SK-N-MC (cell line): ENCODE measurements around the gene ABCG1.

Source experiments
- DNase-seq: peaks from one replicate; pipeline ENCODE4 v3.0.0-alpha.2; 2011; ENCODE audit warnings: low read depth, low spot score
- H3K27ac ChIP-seq: fragments of 200-600 bp; sonication (generic); 2 replicates; pipeline ENCODE4 v1.5.1; 2016; ENCODE audit warnings: mixed run types
- H3K36me3 ChIP-seq: fragments of 200-600 bp; sonication (generic); 2 replicates; pipeline ENCODE4 v1.6.1; 2017; ENCODE audit warnings: antibody characterized with exemption, low read length, mixed read lengths; ENCODE audit not compliant: insufficient read depth
- H3K4me3 ChIP-seq: fragments of 200-600 bp; sonication (generic); 2 replicates; pipeline ENCODE4 v1.5.1; 2016
- H3K9ac ChIP-seq: fragments of 200-600 bp; sonication (generic); 2 replicates; pipeline ENCODE4 v1.8.0; 2017; ENCODE audit warnings: mixed run types, mixed read lengths; ENCODE audit not compliant: insufficient read length
- H3K9me3 ChIP-seq: fragments of 200-600 bp; sonication (generic); 2 replicates; pipeline ENCODE4 v1.6.1; 2017; ENCODE audit warnings: low read depth, mild to moderate bottlenecking, antibody characterized with exemption, low read length, moderate library complexity, mixed read lengths
- EZH2 ChIP-seq: fragments of 200-600 bp; sonication (generic); IDR thresholded peaks from one replicate; pipeline ENCODE4 v1.6.1; 2017; ENCODE audit warnings: antibody characterized with exemption
- FOXP2 ChIP-seq: optimal IDR thresholded peaks from 2 replicates; pipeline ENCODE3; 2011; ENCODE audit warnings: mild to moderate bottlenecking, moderate library complexity; ENCODE audit not compliant: insufficient read depth; ENCODE audit errors: extremely low read length, control extremely low read depth
- POLR2AphosphoS5 ChIP-seq: IDR thresholded peaks from 2 replicates; pipeline ENCODE4 v1.6.1; 2012; ENCODE audit warnings: mild to moderate bottlenecking, low read depth, low read length, borderline replicate concordance

The ABCG1 gene

GRCh38 chr21:42254651-42255601, 36.0 kb downstream of the ABCG1 start:
- TF ChIP-seq FOXP2 (no peak), EZH2 (no peak), POLR2AphosphoS5 (no peak)

DNA sequence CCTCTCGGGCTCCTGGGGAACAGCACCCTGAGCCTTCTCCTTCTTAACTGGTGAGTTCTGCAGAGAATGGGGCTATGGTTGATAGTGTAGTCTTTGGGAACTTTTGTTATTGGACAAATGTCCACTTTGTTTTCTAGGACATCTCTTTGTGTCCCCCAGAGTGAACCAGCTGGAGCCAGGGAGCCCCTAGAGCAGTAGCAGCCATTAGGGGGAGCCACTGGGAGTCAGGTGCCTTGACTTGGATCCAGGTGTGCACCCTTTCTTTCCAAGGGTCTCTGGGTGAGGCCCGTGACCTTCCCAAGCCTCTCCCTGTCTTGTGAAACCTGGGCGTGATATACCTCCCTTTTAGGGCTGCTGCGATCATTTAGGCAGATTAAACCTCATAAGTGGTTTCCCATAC, 36.9 kb downstream of the ABCG1 start:
- no peak overlapping the region for H3K9ac ChIP-seq
- no peak overlapping the region for H3K4me3 ChIP-seq
- H3K27ac ChIP-seq: no peak overlapping the region
- no peaks in the 10 kb centered on the region for H3K9me3 ChIP-seq
- DNase-seq: no peak
- TF ChIP-seq EZH2 (no peak), FOXP2 (no peak), POLR2AphosphoS5 (no peak)
- no peaks in the 10 kb centered on the region for H3K36me3 ChIP-seq

More at GRCh38 chr21:42254651-42255601, 36.0 kb downstream of the ABCG1 start:
- Histone ChIP-seq H3K27ac (no peak overlapping the region), H3K4me3 (no peak overlapping the region), H3K9me3 (no peaks in the 10 kb centered on the region), H3K36me3 (no peaks in the 10 kb centered on the region), H3K9ac (no peak overlapping the region)
- DNase-seq: no peak

DNA sequence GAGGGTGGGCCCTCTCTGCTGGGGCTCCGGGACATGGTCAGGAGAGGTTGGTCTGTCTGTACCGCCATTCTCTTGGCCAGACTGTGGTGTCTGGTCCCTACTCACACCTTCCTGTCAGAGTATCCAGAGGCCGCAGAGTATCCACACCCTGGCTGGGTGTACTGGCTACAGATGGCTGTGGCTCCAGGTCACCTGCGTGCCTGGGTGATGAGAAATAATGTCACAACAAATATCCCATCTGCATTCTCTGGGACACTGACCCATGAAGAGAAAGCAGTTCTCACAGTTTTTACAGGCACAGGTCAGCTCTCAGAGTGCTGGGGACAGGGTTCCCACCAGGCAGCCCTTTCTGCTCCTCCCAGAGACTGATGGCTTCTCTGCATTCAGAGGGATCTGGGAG, 37.4 kb downstream of the ABCG1 start:
- DNase-seq: no peak
- Histone ChIP-seq H3K9ac (no peak overlapping the region), H3K36me3 (no peaks in the 10 kb centered on the region), H3K9me3 (no peaks in the 10 kb centered on the region), H3K27ac (no peak overlapping the region), H3K4me3 (no peak overlapping the region)
- TF ChIP-seq FOXP2 (no peak), POLR2AphosphoS5 (no peak), EZH2 (no peak)

DNA sequence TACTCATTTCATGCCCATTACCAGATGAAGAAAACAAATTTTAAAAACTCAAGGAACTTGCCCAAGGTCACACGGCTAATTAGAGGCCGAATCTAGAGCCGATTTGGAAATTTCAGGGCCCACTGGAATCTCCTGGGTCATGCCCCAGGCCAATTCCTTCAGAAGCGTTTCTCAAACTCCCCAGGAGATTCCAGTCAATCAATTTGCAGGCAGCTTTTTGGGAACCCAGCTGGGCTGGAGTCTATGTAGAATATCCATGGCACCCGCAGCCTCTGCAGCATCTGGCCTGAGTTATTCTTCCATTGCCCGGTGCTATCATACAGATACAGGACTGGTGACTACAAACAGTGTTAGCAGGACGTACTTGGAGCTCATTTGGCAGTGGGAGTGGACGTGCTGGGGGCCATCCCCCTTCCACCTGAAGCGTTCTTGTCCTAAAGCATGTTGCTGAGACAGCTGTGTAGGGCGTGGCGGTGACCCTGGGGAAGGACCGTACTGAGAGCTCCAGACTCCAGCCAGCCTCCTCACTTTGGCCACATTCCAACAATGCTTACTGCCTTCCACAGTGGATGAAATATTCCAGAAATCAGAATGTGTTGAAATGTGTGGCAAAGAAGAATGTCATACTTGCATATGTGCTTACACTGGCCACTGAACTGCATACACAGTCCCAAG, 38.3 kb downstream of the ABCG1 start:
- TF ChIP-seq POLR2AphosphoS5: no peak
- TF ChIP-seq EZH2: no peak
- TF ChIP-seq FOXP2: no peak
- no peaks in the 10 kb centered on the region for H3K36me3 ChIP-seq
- DNase-seq: no peak
- H3K27ac ChIP-seq: no peak overlapping the region
- no peaks in the 10 kb centered on the region for H3K9me3 ChIP-seq
- H3K9ac ChIP-seq: no peak overlapping the region
- H3K4me3 ChIP-seq: no peak overlapping the region

- no peak overlapping the region for H3K9ac ChIP-seq
- no peaks in the 10 kb centered on the region for H3K9me3 ChIP-seq
- no peaks in the 10 kb centered on the region for H3K36me3 ChIP-seq
- DNase-seq: peak; percentile 14
- H3K27ac ChIP-seq: no peak overlapping the region
- TF ChIP-seq FOXP2 (no peak), EZH2 (no peak), POLR2AphosphoS5 (no peak)
- H3K4me3 ChIP-seq: no peak overlapping the region
Observed at GRCh38 chr21:42258150-42258884, 39.4 kb downstream of the ABCG1 start.

DNA sequence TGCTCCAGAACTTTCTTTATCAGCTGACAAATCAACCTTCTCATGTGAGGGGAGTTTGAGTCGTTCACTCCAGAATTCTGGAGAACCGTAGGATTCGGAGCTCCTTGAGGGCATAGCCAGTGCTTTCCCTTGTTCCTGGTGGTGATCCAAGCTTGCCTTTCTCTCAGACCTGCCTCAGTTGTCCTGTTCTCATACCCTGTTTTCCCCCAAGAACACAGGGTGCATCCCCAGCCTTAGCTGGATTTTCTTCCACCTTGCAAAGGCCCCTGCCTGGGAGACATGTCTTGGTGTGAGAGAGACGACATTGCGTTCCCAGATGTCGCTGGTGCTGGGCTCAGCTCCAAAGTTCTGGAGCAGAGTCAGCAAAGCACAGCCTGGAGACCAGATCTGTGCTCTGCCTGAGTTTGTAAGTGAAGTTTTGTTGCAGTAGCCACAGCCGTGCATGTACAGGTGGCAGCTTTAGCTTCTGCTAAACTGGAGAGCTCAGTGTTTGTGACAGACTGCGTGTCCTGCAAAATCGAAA, 40.0 kb downstream of the ABCG1 start:
- DNase-seq: no peak
- no peak overlapping the region for H3K27ac ChIP-seq
- no peaks in the 10 kb centered on the region for H3K36me3 ChIP-seq
- H3K9me3 ChIP-seq: no peaks in the 10 kb centered on the region
- H3K9ac ChIP-seq: no peak overlapping the region
- no peak overlapping the region for H3K4me3 ChIP-seq
- no peak for TF ChIP-seq FOXP2
- no peak for TF ChIP-seq EZH2
- no peak for TF ChIP-seq POLR2AphosphoS5

DNA sequence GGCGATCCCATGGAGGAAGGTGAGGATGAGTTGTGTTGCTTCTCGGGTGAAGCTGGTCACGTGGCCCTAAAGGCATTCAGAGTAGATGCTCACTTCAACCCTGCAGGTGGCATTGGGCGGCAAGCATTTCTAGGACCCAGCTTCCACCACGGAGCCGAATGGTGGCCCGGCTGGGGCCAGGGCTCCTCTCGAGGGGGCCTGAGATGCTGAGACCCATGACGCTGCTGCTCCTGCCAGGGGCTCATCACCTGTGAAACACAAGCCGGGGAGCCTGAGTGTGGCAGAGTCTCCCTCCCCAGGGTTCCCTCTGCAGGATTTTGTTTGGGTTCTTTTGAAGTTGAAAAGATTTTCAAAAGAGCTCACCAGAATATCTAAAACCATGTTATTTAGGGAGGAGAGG, 41.2 kb downstream of the ABCG1 start:
- no peak overlapping the region for H3K9ac ChIP-seq
- no peaks in the 10 kb centered on the region for H3K9me3 ChIP-seq
- no peak overlapping the region for H3K4me3 ChIP-seq
- no peak for DNase-seq
- no peaks in the 10 kb centered on the region for H3K36me3 ChIP-seq
- no peak for TF ChIP-seq POLR2AphosphoS5
- no peak for TF ChIP-seq FOXP2
- no peak for TF ChIP-seq EZH2
- H3K27ac ChIP-seq: no peak overlapping the region

GRCh38 chr21:42261829-42262200, 42.9 kb downstream of the ABCG1 start:
- Histone ChIP-seq H3K4me3 (no peak overlapping the region), H3K9ac (no peak overlapping the region)
- no peak for DNase-seq

DNA sequence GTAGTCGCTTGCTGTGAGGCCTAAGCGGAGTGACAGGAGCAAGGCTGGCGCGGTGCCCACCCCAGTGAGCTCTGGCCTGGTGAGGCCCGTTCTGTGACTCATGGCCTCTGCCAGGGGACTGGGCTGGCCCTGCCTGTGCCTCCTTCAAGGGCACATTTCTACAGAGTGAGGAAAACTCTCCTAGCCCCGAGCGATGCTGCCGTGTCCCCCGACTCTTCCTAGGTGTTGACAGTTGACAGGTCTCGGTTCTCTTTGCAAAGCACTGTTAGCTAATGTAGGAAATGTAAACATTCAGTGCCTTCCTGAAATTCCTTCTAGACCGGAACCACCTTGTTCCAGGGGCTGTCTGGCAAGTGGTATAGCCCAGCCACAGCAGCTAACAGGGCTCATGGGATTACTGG, 43.9 kb downstream of the ABCG1 start:
- no peak overlapping the region for H3K4me3 ChIP-seq
- no peak overlapping the region for H3K9ac ChIP-seq
- DNase-seq: no peak
- TF ChIP-seq FOXP2 (no peak), EZH2 (no peak), POLR2AphosphoS5 (no peak)
- H3K36me3 ChIP-seq: no peaks in the 10 kb centered on the region
- H3K9me3 ChIP-seq: no peaks in the 10 kb centered on the region
- H3K27ac ChIP-seq: no peak overlapping the region

More at GRCh38 chr21:42261829-42262200, 42.9 kb downstream of the ABCG1 start:
- Histone ChIP-seq H3K27ac (no peak overlapping the region), H3K36me3 (no peaks in the 10 kb centered on the region), H3K9me3 (no peaks in the 10 kb centered on the region)
- TF ChIP-seq POLR2AphosphoS5 (no peak), FOXP2 (no peak), EZH2 (no peak)
